ENCODE measurements around the gene TFPI.

The TFPI gene

GRCh38 chr2:187575751-187576067 is 21.5 kb upstream of the TFPI start:
- TF ChIP-seq TEAD4 (IDR thresholded peaks at IDR 0.05) (no peak), CREB1 (IDR thresholded peaks at IDR 0.05; ENCODE audit: low read depth) (no peak), CEBPB (IDR thresholded peaks at IDR 0.05) (no peak), FOXM1 (IDR thresholded peaks at IDR 0.05; ENCODE audit: borderline replicate concordance, low read depth) (no peak), REST (IDR thresholded peaks at IDR 0.05; ENCODE audit: low read depth) (no peak), EP300 (IDR thresholded peaks at IDR 0.05; ENCODE audit: borderline replicate concordance) (no peak), TAF1 (IDR thresholded peaks at IDR 0.05; ENCODE audit: low read depth) (no peak), YY1 (IDR thresholded peaks at IDR 0.05; ENCODE audit: low read depth) (no peak), EGR1 (IDR thresholded peaks at IDR 0.05) (no peak), ZBTB7A (IDR thresholded peaks at IDR 0.05; ENCODE audit: low read depth) (no peak), USF1 (IDR thresholded peaks at IDR 0.05) (no peak), NFIC (IDR thresholded peaks at IDR 0.05) (no peak), RAD21 (IDR thresholded peaks at IDR 0.05; ENCODE audit: low read depth) (no peak), MAX (IDR thresholded peaks at IDR 0.05) (no peak)

GRCh38 chr2:187574969-187575750 is 20.9 kb upstream of the TFPI start:
- no peak for TF ChIP-seq TEAD4 (IDR thresholded peaks at IDR 0.05)
- TF ChIP-seq EP300 (IDR thresholded peaks at IDR 0.05; ENCODE audit: borderline replicate concordance): no peak

GRCh38 chr2:187573722-187574121 is 19.5 kb upstream of the TFPI start:
- TF ChIP-seq NFIC (IDR thresholded peaks at IDR 0.05): no peak
- TF ChIP-seq FOXM1 (IDR thresholded peaks at IDR 0.05; ENCODE audit: borderline replicate concordance, low read depth): no peak
- TF ChIP-seq TAF1 (IDR thresholded peaks at IDR 0.05; ENCODE audit: low read depth): no peak
- TF ChIP-seq MAX (IDR thresholded peaks at IDR 0.05): no peak
- no peak for TF ChIP-seq USF1 (IDR thresholded peaks at IDR 0.05)
- no peak for TF ChIP-seq CEBPB (IDR thresholded peaks at IDR 0.05)
- TF ChIP-seq EGR1 (IDR thresholded peaks at IDR 0.05): no peak

GRCh38 chr2:187569571-187569970 is 15.3 kb upstream of the TFPI start:
- no peak for TF ChIP-seq YY1 (IDR thresholded peaks at IDR 0.05; ENCODE audit: low read depth)
- no peak for TF ChIP-seq CEBPB (IDR thresholded peaks at IDR 0.05)
- TF ChIP-seq EGR1 (IDR thresholded peaks at IDR 0.05): no peak
- TF ChIP-seq USF1 (IDR thresholded peaks at IDR 0.05): no peak
- no peak for TF ChIP-seq MAX (IDR thresholded peaks at IDR 0.05)
- TF ChIP-seq REST (IDR thresholded peaks at IDR 0.05; ENCODE audit: low read depth): no peak
- no peak for TF ChIP-seq TCF12 (IDR thresholded peaks at IDR 0.05; ENCODE audit: low read depth)
- no peak for TF ChIP-seq CREB1 (IDR thresholded peaks at IDR 0.05; ENCODE audit: low read depth)
- TF ChIP-seq ZBTB7A (IDR thresholded peaks at IDR 0.05; ENCODE audit: low read depth): no peak
- no peak for TF ChIP-seq EP300 (IDR thresholded peaks at IDR 0.05; ENCODE audit: borderline replicate concordance)
- TF ChIP-seq NFIC (IDR thresholded peaks at IDR 0.05): no peak
- TF ChIP-seq RAD21 (IDR thresholded peaks at IDR 0.05; ENCODE audit: low read depth): no peak
- TF ChIP-seq TAF1 (IDR thresholded peaks at IDR 0.05; ENCODE audit: low read depth): no peak
- TF ChIP-seq TEAD4 (IDR thresholded peaks at IDR 0.05): no peak

GRCh38 chr2:187569042-187569441 is 14.8 kb upstream of the TFPI start:
- TF ChIP-seq NFIC (IDR thresholded peaks at IDR 0.05) (no peak), FOXM1 (IDR thresholded peaks at IDR 0.05; ENCODE audit: borderline replicate concordance, low read depth) (no peak), EGR1 (IDR thresholded peaks at IDR 0.05) (no peak), RAD21 (IDR thresholded peaks at IDR 0.05; ENCODE audit: low read depth) (no peak), TCF12 (IDR thresholded peaks at IDR 0.05; ENCODE audit: low read depth) (no peak), CEBPB (IDR thresholded peaks at IDR 0.05) (no peak), EP300 (IDR thresholded peaks at IDR 0.05; ENCODE audit: borderline replicate concordance) (no peak), ZBTB7A (IDR thresholded peaks at IDR 0.05; ENCODE audit: low read depth) (no peak), TEAD4 (IDR thresholded peaks at IDR 0.05) (no peak), USF1 (IDR thresholded peaks at IDR 0.05) (no peak), REST (IDR thresholded peaks at IDR 0.05; ENCODE audit: low read depth) (no peak), CREB1 (IDR thresholded peaks at IDR 0.05; ENCODE audit: low read depth) (no peak), MAX (IDR thresholded peaks at IDR 0.05) (no peak)
